ENCODE results near the gene LRSAM1.

GRCh38 chr9:127417131-127418036 is 33.9 kb upstream of the LRSAM1 start:
- TF ChIP-seq CTCF (IDR thresholded peaks at IDR 0.05; ENCODE audit: borderline replicate concordance, extremely low read depth, low read length, poor library complexity, severe bottlenecking) = no peak
- TF ChIP-seq EZH2 (IDR thresholded peaks at IDR 0.05; ENCODE audit: borderline replicate concordance, low read depth, low read length, severe bottlenecking) = no peak

All from DND-41 (cell line).